NCI-H2196 (cell line): ENCODE results near the gene ENTHD1.
"Not testable (repeated sequence)": the region's sequence is repeated elsewhere in the genome, so short reads cannot be mapped to it uniquely, and the experiment has no call there.

Source experiments
- DNase-seq: peaks from one replicate; lab custom pipeline; 2025; ENCODE audit not compliant: unreplicated experiment; lab: John Stamatoyannopoulos, UW

The ENTHD1 gene

DNA sequence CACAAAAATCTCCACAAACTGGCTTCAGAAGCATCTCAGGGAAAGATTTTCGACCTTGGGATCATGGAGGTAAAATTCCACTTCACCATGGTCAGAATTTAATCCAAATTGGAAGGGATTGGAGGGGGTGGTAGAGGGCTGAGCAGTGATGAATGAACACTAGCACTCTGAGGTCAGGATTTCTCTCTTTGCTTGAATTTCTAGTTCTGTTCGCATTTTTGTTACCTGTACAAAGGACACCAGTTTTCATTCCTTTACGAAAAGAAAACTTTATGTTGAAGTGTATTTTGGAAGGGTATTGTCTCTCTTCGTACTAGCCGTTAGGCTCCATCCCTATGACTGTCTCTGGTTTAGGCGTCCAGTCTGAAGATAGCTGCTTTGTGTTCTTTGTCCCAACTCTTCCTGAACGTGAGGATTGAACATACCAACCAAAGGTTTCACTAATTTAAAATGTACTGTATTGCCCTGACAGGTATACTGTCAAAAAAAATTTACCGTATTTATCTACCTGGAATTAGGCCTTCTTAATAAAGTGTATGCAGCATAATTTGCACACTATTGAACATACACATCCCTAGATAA, 8.1 kb upstream of the ENTHD1 start:
- no peak for DNase-seq

DNA sequence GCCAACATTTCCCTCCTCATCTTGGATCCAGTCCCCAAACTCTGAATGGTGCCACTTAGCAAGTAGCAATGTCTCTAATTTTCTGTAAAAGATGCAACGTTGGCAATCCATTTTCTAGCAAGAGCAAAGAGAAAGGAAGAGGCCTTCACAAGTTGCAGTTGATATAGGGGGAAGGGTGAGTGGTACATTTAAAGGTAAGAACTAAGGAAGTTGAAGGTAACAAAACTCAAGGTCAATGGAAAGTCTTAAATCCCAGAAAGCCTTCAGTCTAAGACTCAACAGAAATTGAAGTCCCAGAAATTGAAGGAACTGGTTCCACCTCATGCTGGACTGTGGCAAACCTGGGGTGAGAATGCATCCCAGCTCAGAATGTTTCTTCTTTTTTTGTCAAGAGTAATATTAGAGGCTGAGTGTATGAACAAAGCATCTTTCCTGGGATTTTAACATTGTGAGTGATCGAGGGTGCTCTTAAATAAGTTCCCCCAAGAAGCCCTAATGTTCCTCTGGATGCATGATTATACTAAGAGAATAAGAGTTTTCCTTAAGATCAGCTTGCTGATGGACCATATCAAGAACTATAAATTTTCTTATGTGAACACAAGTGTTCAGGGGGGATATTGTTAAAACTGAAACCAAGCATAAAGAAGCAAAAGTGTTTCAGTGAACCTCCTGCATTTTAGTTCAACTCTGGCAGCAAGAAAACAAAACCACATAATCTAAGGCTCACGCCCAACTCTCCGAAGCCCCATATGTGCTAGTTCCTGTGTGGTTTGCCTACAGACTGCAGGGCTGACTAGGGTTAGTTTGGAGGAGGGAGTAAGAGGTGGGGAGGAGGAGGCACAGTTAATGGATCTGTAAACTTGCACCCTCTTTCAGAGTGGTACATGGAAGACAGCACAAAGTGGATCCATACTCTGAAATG, 7.0 kb upstream of the ENTHD1 start, which contains the start of gene GRAP2:
TSS of gene GRAP2 (plus strand) at position 779 of the 922 bp plus-strand sequence. CDS start 46,023 bp downstream, outside the sequence.
- no peak for DNase-seq

DNA sequence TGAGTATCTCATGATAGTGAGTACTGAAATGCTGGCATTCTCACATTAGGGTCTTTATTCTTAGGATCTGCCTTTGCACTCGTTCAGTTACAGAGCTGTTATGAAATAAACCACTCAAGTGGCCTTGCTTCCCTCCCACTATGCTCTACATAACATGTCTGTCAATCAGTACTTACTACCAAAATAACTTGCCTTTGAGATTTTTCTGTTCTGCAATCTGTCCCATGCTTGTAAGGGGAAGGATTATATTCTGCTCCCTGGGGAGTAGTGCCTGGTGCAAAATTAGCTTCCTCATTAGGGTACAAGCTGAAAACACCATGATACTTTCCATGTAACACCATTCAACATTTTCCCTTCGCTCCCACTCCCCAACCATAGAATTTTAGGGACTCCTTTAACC, 5.4 kb upstream of the ENTHD1 start:
- DNase-seq, result no peak

DNA sequence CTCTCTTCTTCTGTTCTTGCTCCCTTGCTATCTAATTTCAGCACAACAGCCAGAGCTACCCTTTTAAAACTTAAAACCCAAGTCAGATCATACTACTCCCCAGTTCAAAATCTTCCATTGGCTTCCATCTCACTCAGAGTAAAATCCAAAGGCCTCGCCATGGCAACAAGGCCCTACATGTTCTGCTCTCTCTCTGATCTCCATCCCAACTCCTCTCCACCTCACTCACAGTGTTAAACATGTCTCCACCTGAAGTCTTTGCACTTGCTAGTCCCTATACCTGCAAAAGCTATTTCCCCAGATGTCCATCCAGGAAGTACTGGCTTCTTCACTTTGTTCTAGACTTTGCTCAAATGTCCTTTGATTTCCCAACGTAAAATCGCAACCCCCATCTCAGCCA, 4.3 kb upstream of the ENTHD1 start:
- DNase-seq, result no peak

DNA sequence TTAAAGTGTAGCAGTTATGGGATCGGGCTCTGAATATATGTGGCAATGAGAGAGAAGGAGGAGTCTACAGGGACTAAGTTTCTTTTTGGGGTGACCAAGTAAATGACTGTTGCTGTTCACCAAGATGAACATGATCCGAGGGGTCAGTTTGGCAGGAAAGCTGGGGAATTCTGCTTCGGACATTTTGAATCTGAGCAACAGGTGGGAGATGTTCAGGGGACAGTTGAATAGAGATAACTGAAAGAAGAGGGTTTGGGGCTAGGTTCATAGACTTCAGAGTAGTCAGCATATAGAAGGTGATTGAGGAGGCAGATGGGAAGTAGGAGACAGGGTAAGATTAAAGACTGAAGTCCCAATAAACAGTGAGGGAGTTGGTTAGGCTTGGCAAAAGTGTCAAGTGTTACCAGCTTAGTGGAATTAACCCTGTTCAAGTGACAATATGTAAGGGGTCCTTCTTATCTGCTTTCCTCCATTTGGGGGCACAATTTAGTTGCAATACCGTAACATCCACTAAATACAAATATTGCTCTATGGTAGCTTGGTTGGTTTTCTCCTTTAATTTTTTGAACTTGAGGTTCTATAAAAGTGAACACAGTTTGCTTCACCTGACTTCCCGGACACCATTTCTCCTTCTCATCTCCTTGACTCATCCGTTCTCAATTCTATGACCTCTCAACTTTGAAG, 2.9 kb upstream of the ENTHD1 start:
- DNase-seq, result no peak

DNA sequence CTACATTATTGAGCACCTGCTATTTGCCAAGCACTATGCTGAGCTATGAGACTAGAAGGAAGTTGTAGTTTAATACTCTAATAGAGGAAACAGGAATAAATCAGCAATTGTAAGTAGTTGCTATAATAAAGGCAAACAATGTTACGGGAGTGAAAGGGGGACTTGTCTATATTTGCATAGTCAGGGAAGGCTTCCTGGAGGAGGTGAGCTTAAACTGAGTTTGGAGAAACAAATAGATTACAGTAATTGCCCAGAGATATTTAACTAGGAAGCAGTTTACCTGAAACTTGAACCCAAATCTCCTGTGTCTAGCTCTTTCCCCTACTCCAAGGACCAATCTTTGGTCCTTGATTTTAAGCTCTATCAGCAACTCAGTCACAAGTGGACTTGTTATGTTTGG, 2.1 kb upstream of the ENTHD1 start:
- DNase-seq, result no peak

DNA sequence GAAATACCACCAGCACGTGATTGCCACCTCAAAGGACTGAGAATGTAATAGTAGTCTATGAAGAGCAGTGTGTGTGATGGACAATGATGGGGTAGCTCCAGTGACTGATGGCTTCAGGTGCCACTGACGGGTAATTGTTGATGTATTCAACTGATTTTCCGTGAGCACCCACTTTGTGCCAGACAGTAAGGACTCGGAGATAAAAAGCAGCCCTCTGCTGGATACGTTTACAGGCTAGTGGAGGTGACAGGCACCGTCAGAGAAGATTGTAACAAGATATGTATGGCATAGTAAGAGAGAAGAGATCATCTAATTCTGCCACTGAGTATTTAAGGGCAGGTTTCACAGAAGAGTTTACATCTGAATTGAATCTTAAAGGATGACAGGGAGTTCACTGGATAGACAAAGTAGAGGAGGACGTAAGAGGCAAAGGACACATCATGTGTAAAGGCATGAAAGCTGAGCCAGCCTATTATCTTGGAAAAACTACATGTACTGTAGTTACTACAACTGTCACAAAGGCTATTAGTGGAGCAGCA, 1.1 kb upstream of the ENTHD1 start:
- no peak for DNase-seq

DNA sequence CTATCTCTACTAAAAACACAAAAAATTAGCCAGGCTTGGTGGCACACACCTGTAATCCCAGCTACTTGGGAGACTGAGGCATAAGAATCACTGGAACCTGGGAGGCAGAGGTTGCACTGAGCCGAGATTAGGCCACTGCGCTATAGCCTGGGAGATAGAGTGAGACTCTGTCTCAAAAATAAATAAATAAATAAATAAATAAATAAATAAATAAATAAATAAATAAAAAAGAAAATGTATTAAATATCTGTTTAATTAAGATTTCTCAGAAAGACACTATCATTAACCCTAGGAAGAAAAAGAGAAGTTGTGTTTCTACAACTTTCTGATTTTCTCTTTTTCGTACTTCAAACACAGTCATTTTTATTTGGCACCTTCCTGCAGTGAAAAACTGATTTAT, 3.6 kb downstream of the ENTHD1 start:
- DNase-seq, result not testable (repeated sequence)

DNA sequence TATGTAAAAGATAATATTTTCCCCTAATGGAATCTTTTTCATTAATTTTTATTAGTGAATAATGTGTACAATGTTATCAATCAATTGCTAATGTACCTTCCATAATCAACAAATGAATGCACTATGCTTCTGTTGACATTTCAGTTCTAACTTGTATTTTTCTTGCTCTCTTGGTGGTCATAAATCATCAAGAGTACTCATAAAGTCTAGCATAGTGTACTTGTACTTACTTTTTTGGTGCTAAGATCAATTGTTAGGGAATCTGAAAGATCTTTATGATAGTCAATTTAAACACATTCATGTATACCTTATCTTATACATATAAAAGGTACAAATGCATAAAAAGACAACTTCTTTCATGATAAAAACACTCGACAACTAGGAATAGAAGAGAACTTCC, 10.5 kb downstream of the ENTHD1 start:
- no peak for DNase-seq

DNA sequence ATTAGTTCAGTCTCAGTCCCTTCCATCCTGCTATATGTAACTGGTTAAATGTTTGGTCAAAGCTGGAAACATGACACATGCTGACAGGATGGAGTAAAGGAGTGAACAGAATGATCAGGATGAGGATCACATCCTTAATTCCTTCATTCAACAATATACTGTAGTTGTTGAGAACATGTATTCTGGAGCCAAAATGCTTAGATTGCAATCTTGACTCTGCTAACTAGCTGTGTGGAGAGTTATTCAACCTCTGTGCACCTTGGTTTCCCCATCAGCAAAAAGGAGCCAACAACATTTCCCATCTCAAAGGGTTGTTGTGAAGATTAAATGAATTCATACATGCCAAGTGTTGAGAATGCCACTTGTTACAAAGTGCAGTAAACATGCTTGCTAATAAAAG, 12.8 kb downstream of the ENTHD1 start:
- no peak for DNase-seq

DNA sequence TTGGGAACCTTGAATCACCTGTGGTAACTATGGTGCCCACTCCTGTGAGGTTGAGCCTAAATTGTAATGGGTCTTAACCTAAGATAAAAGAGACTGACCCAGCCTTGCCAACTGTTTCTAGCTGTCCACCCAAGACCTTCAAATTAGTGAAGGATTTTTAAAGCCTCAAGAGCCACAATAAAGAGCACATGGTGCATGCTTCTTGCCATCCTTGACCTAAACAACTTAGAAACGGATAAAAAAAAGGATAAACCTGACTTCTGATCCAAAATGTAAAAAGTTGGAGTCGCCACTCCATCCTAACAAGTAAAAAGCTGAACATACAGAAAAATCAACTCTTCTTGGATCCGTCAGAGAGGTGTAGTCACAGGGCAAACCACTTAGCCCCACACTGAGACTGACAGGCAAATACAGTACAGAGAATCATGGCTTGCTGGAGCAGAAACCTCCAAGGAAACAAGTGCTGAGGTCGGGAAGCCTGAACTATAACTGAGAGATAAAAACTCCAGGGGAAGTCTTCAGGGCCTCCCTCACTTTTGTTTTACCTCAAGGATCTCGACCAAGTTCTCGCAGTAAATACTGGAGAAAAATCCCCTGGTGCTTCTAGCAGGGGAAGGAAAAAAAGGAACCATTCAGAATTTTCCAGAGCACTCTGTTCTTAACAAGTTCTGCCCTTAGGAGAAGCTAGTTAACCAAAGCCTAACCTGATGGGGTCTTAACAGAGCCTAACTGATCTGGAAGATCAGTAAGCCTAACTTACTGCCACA, 16.3 kb downstream of the ENTHD1 start:
- no peak for DNase-seq

DNA sequence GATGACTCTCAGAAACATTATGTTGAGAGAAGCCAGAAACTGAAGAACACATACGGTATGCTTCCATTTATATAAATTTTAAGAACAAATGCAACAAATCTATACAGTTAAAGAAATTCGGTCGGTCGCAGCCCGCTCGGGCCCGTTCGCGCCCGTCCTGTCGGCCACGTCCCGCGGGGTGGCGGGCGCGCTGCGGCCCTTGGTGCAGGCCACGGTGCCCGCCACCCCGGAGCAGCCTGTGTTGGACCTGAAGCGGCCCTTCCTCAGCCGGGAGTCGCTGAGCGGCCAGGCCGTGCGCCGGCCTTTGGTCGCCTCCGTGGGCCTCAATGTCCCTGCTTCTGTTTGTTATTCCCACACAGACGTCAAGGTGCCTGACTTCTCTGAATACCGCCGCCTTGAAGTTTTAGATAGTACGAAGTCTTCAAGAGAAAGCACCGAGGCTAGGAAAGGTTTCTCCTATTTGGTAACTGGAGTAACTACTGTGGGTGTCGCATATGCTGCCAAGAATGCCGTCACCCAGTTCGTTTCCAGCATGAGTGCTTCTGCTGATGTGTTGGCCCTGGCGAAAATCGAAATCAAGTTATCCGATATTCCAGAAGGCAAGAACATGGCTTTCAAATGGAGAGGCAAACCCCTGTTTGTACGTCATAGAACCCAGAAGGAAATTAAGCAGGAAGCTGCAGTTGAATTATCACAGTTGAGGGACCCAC, 18.2 kb downstream of the ENTHD1 start:
- DNase-seq, result not testable (repeated sequence)

DNA sequence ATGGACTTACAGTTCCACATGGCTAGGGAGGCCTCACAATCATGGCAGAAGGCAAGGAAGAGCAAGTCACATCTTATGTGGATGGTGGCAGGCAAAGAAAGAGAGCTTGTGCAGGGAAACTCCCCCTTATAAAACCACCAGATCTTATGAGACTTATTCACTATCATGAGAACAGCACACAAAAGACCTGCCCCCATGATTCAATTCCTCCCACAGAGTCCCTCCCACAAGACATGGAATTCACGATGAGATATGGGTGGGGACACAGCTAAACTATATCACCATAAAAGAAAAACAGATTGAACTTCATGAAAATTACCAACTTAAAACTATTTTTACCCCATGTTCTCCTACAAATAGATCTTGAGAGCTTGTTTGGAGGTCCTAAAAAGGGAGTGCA, 19.6 kb downstream of the ENTHD1 start:
- no peak for DNase-seq

DNA sequence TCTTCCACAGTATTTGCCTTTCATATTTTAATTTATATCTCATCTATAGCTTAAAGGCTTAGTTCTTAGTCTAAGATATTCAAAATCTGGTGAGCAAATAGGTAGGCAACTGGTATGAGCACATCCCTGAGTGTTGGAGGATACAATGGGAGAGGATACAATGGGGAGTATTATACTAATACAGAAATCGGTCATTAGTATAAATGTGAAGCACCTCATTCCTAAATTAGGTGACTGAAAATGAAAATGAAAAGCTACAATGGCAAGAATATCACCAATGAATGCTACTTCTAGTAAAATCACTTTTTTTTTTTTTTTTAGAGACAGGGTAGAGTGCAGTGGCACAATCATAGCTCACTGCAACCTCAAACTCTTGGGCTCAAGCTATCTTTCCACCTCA, 21.0 kb downstream of the ENTHD1 start:
- no peak for DNase-seq

DNA sequence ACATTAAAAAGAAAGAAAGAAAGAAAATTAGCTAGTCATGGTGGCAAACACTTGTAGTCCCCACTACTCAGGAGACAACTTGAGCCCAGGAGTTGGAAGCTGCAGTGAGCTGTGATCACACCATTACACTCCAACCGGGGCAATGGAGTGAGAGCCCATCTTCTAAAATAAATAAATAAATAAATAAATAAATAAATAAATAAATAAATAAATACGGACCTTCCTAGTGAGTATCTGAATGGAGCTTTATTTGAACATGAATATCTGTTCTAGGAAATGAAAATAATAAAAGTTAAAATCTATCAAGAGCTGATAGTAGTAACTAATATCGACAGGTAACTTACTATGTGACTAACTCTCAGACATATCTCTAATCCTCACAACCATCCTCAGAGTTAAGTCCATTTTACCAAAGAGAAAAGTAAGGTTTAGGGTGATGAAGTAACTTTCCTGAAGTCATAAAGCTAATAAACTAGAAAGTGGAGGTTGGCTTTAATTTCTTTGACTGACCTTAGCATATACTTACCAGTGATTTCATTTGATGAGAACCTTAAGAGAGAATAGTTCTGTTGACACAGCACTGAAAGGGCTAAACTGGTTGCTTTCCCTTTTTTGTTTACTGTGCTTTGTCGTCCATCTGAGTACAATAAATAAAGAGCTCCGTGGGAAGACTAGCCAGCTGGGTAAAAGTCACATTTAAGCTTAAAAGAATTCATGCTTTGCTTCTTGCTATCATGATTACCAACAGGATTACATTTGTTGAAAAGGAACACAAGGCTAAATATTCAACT, 22.4 kb downstream of the ENTHD1 start:
- no peak for DNase-seq

DNA sequence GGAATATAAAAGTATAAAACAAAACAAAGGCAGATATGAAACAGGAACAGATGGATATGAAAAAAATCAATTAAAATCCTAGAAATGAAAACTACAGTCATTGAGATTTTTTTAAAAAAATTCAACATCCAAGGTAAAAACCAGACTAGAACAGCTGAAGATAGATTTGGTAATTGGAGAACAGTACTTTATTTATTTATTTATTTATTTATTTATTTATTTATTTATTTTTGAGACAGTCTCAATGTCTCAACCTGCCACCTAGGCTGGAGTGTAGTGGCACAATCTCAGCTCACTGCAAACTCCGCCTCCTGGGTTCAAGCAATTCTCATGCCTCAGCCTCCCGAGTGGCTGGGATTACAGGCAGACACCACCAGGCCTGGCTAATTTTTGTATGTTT, 23.8 kb downstream of the ENTHD1 start:
- DNase-seq, result not testable (repeated sequence)

DNA sequence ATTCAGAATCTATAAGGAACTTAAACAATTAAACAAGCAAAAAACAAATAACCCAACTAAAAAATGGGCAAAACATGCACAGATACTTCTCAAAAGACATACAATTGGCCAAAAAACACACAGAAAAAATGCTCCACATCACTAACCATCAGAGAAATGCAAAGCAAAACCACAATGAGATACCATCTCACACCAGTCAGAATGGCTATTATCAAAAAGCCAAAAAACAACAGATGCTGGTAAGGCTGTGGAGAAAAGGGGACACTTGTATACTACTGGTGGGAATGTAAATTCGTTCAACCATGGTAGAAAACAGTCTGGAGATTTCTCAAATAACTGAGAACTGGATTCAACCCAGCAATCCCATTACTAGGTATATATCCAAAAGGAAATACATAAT, 24.8 kb downstream of the ENTHD1 start:
- no peak for DNase-seq

DNA sequence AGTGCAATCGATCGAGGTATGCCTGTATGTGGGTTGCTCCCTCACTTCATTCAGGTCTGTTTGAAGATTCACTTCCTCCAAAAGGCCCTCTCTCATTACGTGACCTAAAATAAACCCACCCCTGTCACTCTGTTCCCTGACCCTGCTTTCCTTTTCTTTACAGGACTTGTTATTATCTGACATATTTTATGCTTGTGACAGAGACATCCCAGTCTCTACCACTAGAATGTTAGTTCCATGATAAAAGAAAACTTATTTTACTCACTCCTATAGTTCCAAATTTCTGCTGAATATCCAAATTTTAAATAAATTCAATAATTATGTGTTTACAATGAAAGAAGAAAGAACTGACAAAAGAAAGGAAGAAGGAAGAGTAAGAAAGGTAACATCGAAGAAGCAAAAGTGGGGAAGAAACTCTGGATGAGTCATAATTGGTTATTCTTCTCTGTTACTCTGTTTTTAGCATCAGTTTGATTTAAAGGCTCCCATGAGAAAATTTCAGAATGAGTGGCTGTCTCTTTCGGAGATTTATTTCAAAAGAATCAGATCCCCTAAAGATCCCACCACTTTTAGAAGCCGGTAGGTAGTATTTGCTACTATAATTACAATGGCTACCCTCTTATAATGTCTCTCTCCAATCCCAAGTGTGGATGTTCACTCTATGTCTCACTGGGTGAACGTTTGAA, 33.5 kb downstream of the ENTHD1 start:
- DNase-seq, result no peak

DNA sequence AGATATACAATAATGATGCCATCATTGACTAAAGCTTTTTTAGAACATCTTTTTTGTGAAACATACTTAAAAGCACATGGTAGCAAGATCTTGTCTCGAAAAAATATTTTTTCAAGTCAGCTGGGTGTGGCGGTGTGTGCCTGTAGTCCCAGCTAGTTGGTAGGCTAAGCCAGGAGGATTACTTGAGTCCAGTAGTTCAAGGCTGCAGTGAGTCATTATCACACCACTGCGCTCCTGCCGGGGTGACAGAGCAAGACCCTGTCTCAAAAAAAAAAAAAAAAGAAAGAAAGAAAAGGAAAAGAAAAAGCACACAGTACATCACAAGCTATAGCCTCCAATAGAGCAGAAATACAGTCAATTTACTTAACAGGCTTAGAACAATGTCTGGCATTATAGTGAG, 37.0 kb downstream of the ENTHD1 start:
- DNase-seq, result no peak
